ENCODE results near the gene RHEX.

RHEX gene

GRCh38 chr1:206125346-206125745 is 72.4 kb downstream of the RHEX start:
- no peak for ATAC-seq (replicated peaks; ENCODE audit: extremely low read depth, poor library complexity, severe bottlenecking)
- no peak overlapping the region for H3K27ac Mint-ChIP-seq (ENCODE audit: low read depth)
- H3K27me3 Mint-ChIP-seq, result peaks cover 67% of the 10 kb centered on the region
- H3K36me3 Mint-ChIP-seq (ENCODE audit: insufficient read depth), result peaks cover 2% of the 10 kb centered on the region
- no peak overlapping the region for H3K4me3 Mint-ChIP-seq
- no peak for DNase-seq (ENCODE audit: low spot score in 2 of 2)
- H3K4me1 Mint-ChIP-seq, result no peaks in the 10 kb centered on the region
- no peaks in the 10 kb centered on the region for H3K9me3 Mint-ChIP-seq

GRCh38 chr1:206127336-206127735 is 74.4 kb downstream of the RHEX start:
- H3K9me3 Mint-ChIP-seq, result no peaks in the 10 kb centered on the region
- H3K4me3 Mint-ChIP-seq, result no peak overlapping the region
- H3K4me1 Mint-ChIP-seq, result no peaks in the 10 kb centered on the region
- no peak for DNase-seq (ENCODE audit: low spot score in 2 of 2)
- peaks cover 2% of the 10 kb centered on the region for H3K36me3 Mint-ChIP-seq (ENCODE audit: insufficient read depth)
- no peak for ATAC-seq (replicated peaks; ENCODE audit: extremely low read depth, poor library complexity, severe bottlenecking)
- H3K27me3 Mint-ChIP-seq, result peaks cover 64% of the 10 kb centered on the region
- H3K27ac Mint-ChIP-seq (ENCODE audit: low read depth), result no peak overlapping the region

- DNase-seq (ENCODE audit: low spot score in 2 of 2), result no peak
- Mint-ChIP-seq H3K36me3 (ENCODE audit: insufficient read depth) (peaks cover 2% of the 10 kb centered on the region), H3K27me3 (peaks cover 64% of the 10 kb centered on the region), H3K4me3 (no peak overlapping the region), H3K9me3 (no peaks in the 10 kb centered on the region), H3K27ac (ENCODE audit: low read depth) (no peak overlapping the region), H3K4me1 (no peaks in the 10 kb centered on the region)
- ATAC-seq (replicated peaks; ENCODE audit: extremely low read depth, poor library complexity, severe bottlenecking), result no peak
Observed at GRCh38 chr1:206128196-206128595, 75.2 kb downstream of the RHEX start.

GRCh38 chr1:206131037-206131436 is 78.1 kb downstream of the RHEX start:
- no peak for ATAC-seq (replicated peaks; ENCODE audit: extremely low read depth, poor library complexity, severe bottlenecking)
- Mint-ChIP-seq H3K4me1 (no peaks in the 10 kb centered on the region), H3K4me3 (no peak overlapping the region), H3K9me3 (no peaks in the 10 kb centered on the region), H3K36me3 (ENCODE audit: insufficient read depth) (peaks cover 2% of the 10 kb centered on the region), H3K27me3 (peaks cover 50% of the 10 kb centered on the region), H3K27ac (ENCODE audit: low read depth) (no peak overlapping the region)
- no peak for DNase-seq (ENCODE audit: low spot score in 2 of 2)

- DNase-seq (ENCODE audit: low spot score in 2 of 2) (no peak), ATAC-seq (replicated peaks; ENCODE audit: extremely low read depth, poor library complexity, severe bottlenecking) (no peak)
- Mint-ChIP-seq H3K4me1 (no peaks in the 10 kb centered on the region), H3K27me3 (peaks cover 31% of the 10 kb centered on the region), H3K36me3 (ENCODE audit: insufficient read depth) (no peaks in the 10 kb centered on the region), H3K9me3 (no peaks in the 10 kb centered on the region), H3K27ac (ENCODE audit: low read depth) (no peak overlapping the region), H3K4me3 (no peak overlapping the region)
Observed at GRCh38 chr1:206133751-206134415, 80.9 kb downstream of the RHEX start.

- DNase-seq (ENCODE audit: low spot score in 2 of 2) (no peak), ATAC-seq (replicated peaks; ENCODE audit: extremely low read depth, poor library complexity, severe bottlenecking) (no peak)
- Mint-ChIP-seq H3K27ac (ENCODE audit: low read depth) (no peak overlapping the region), H3K4me3 (no peak overlapping the region), H3K9me3 (no peaks in the 10 kb centered on the region), H3K27me3 (peaks cover 42% of the 10 kb centered on the region), H3K36me3 (ENCODE audit: insufficient read depth) (no peaks in the 10 kb centered on the region), H3K4me1 (no peaks in the 10 kb centered on the region)
Observed at GRCh38 chr1:206135248-206135647, 82.3 kb downstream of the RHEX start.

- H3K27me3 Mint-ChIP-seq, result peaks cover 38% of the 10 kb centered on the region
- ATAC-seq (replicated peaks; ENCODE audit: extremely low read depth, poor library complexity, severe bottlenecking) (no peak), DNase-seq (ENCODE audit: low spot score in 2 of 2) (no peak)
- H3K36me3 Mint-ChIP-seq (ENCODE audit: insufficient read depth), result peaks cover 2% of the 10 kb centered on the region
- H3K9me3 Mint-ChIP-seq, result no peaks in the 10 kb centered on the region
- H3K4me3 Mint-ChIP-seq, result no peak overlapping the region
- H3K4me1 Mint-ChIP-seq, result no peaks in the 10 kb centered on the region
- no peak overlapping the region for H3K27ac Mint-ChIP-seq (ENCODE audit: low read depth)
Observed at GRCh38 chr1:206136241-206136640, 83.3 kb downstream of the RHEX start.

- Mint-ChIP-seq H3K36me3 (ENCODE audit: insufficient read depth) (peaks cover 2% of the 10 kb centered on the region), H3K4me3 (no peak overlapping the region), H3K4me1 (no peaks in the 10 kb centered on the region), H3K27ac (ENCODE audit: low read depth) (no peak overlapping the region), H3K9me3 (no peaks in the 10 kb centered on the region), H3K27me3 (peaks cover 83% of the 10 kb centered on the region)
- DNase-seq (ENCODE audit: low spot score in 2 of 2) (no peak), ATAC-seq (replicated peaks; ENCODE audit: extremely low read depth, poor library complexity, severe bottlenecking) (no peak)
Observed at GRCh38 chr1:206142011-206142410, 89.0 kb downstream of the RHEX start.

GRCh38 chr1:206142770-206143169 is 89.8 kb downstream of the RHEX start:
- Mint-ChIP-seq H3K27me3 (peaks cover 83% of the 10 kb centered on the region), H3K4me3 (no peak overlapping the region), H3K9me3 (no peaks in the 10 kb centered on the region), H3K4me1 (no peaks in the 10 kb centered on the region), H3K36me3 (ENCODE audit: insufficient read depth) (peaks cover 2% of the 10 kb centered on the region), H3K27ac (ENCODE audit: low read depth) (no peak overlapping the region)
- DNase-seq (ENCODE audit: low spot score in 2 of 2) (no peak), ATAC-seq (replicated peaks; ENCODE audit: extremely low read depth, poor library complexity, severe bottlenecking) (no peak)

GRCh38 chr1:206143537-206144172 is 90.7 kb downstream of the RHEX start:
- DNase-seq (ENCODE audit: low spot score in 2 of 2) (no peak), ATAC-seq (replicated peaks; ENCODE audit: extremely low read depth, poor library complexity, severe bottlenecking) (no peak)
- Mint-ChIP-seq H3K4me3 (no peak overlapping the region), H3K27me3 (peaks cover 78% of the 10 kb centered on the region), H3K4me1 (no peaks in the 10 kb centered on the region), H3K27ac (ENCODE audit: low read depth) (no peak overlapping the region), H3K36me3 (ENCODE audit: insufficient read depth) (peaks cover 2% of the 10 kb centered on the region), H3K9me3 (no peaks in the 10 kb centered on the region)

- peaks cover 68% of the 10 kb centered on the region for H3K27me3 Mint-ChIP-seq
- H3K36me3 Mint-ChIP-seq (ENCODE audit: insufficient read depth), result peaks cover 2% of the 10 kb centered on the region
- ATAC-seq (replicated peaks; ENCODE audit: extremely low read depth, poor library complexity, severe bottlenecking), result no peak
- H3K27ac Mint-ChIP-seq (ENCODE audit: low read depth), result no peak overlapping the region
- no peak overlapping the region for H3K4me3 Mint-ChIP-seq
- no peaks in the 10 kb centered on the region for H3K9me3 Mint-ChIP-seq
- H3K4me1 Mint-ChIP-seq, result no peaks in the 10 kb centered on the region
- no peak for DNase-seq (ENCODE audit: low spot score in 2 of 2)
Observed at GRCh38 chr1:206144605-206145004, 91.6 kb downstream of the RHEX start.

- no peak overlapping the region for H3K27ac Mint-ChIP-seq (ENCODE audit: low read depth)
- no peaks in the 10 kb centered on the region for H3K9me3 Mint-ChIP-seq
- H3K4me1 Mint-ChIP-seq, result no peaks in the 10 kb centered on the region
- H3K27me3 Mint-ChIP-seq, result peaks cover 57% of the 10 kb centered on the region
- H3K36me3 Mint-ChIP-seq (ENCODE audit: insufficient read depth), result peaks cover 2% of the 10 kb centered on the region
- DNase-seq (ENCODE audit: low spot score in 2 of 2), result no peak
- H3K4me3 Mint-ChIP-seq, result no peak overlapping the region
- no peak for ATAC-seq (replicated peaks; ENCODE audit: extremely low read depth, poor library complexity, severe bottlenecking)
Observed at GRCh38 chr1:206145771-206146290, 92.9 kb downstream of the RHEX start.
